ENCODE measurements around the gene SUOX. TPM values are rescaled to one million over a fixed set of nuclear protein-coding genes. Genes with fewer than 3 reads are reported as not detected.
"Not testable (repeated sequence)": the region's sequence is repeated elsewhere in the genome, so short reads cannot be mapped to it uniquely, and the experiment has no call there.

The SUOX gene
- total RNA-seq, 4 donors from 2014 or later = 14.5 to 43.0 (median 22.9) TPM

DNA sequence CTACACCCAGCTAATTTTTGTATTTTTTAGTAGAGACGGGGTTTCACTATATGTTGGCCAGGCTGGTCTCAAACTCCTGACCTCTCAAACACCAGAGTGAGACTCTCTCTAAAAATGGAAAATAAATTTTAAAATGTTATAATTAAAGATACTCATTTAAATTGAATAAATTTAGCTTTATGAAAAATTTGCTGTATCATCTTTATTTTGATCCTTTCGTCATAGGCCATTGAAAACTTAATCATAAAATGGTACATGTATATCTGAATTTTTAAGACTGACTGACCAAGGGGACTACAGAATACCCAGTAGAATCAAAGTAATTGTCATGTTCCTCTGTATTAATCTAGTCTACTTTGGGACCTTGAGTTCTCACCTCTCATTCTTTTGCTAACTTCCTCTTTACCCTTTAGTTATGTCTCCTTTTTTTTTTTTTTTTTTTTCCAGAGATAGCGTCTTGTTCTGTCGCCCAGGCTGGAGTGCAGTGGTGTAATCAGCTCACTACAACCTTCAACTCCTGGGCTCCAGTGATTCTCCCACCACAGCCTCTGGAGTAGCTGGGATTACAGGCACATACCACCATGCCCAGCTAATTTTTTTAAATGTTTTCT lies 13.7 kb upstream of the SUOX start:
- no peak for ATAC-seq (ENCODE audit: low FRiP score)
- DNase-seq (ENCODE audit: low spot score) = no peak
- TF ChIP-seq, protein P1, sequence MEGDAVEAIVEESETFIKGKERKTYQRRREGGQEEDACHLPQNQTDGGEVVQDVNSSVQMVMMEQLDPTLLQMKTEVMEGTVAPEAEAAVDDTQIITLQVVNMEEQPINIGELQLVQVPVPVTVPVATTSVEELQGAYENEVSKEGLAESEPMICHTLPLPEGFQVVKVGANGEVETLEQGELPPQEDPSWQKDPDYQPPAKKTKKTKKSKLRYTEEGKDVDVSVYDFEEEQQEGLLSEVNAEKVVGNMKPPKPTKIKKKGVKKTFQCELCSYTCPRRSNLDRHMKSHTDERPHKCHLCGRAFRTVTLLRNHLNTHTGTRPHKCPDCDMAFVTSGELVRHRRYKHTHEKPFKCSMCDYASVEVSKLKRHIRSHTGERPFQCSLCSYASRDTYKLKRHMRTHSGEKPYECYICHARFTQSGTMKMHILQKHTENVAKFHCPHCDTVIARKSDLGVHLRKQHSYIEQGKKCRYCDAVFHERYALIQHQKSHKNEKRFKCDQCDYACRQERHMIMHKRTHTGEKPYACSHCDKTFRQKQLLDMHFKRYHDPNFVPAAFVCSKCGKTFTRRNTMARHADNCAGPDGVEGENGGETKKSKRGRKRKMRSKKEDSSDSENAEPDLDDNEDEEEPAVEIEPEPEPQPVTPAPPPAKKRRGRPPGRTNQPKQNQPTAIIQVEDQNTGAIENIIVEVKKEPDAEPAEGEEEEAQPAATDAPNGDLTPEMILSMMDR (IDR thresholded peaks at IDR 0.05) = no peak

GRCh38 chr12:55984861-55985260 lies 12.2 kb upstream of the SUOX start:
- TF ChIP-seq, protein P1 (IDR thresholded peaks at IDR 0.05) = no peak

GRCh38 chr12:55985341-55985740 lies 11.7 kb upstream of the SUOX start:
- ATAC-seq (ENCODE audit: low FRiP score) (no peak), DNase-seq (ENCODE audit: low spot score) (no peak)
- TF ChIP-seq, protein P1 (IDR thresholded peaks at IDR 0.05) = no peak

More at GRCh38 chr12:55984861-55985260, 12.2 kb upstream of the SUOX start:
- ATAC-seq (ENCODE audit: low FRiP score) (no peak), DNase-seq (ENCODE audit: low spot score) (no peak)

GRCh38 chr12:55985976-55986375 lies 11.1 kb upstream of the SUOX start:
- not testable (repeated sequence) for ATAC-seq (ENCODE audit: low FRiP score); DNase-seq (ENCODE audit: low spot score)

GRCh38 chr12:55991110-55991509 lies 6.0 kb upstream of the SUOX start:
- ATAC-seq (ENCODE audit: low FRiP score) (no peak), DNase-seq (ENCODE audit: low spot score) (no peak)

DNA sequence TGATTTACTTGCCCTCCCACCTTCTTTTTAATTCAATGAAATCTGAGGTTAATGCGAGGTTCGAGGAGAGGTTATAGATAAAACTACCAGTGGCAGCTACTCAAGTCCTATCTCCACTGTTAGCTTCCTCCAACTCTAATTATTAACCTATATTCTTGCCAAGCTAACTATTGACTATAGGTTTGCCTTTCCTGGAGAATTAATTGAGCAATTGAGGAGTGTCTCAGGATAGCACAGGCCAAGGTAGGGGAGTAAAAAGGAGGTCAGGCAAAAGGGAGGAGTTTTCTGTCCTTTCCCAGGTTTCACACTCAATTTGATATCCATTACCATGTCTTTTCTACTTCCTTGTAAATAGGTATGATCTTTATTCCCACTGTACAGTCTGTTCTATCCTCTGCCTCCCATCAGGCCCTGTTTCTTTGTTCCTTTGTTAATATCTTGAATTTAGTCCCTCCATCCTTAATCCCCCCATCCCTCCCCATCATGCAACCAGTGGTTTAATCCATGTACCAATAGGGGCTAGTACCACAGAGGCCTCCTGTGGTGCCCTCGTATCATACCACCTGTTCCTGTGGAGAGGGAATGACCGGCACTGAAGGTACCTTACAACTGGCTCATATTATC lies 3.7 kb upstream of the SUOX start:
- ATAC-seq (ENCODE audit: low FRiP score) (no peak), DNase-seq (ENCODE audit: low spot score) (no peak)

More at GRCh38 chr12:55991110-55991509, 6.0 kb upstream of the SUOX start:
- TF ChIP-seq, protein P1 (IDR thresholded peaks at IDR 0.05) = no peak

GRCh38 chr12:55995366-55995765 lies 1.7 kb upstream of the SUOX start:
- DNase-seq (ENCODE audit: low spot score) = no peak
- ATAC-seq (ENCODE audit: low FRiP score) = no peak
- TF ChIP-seq, protein P1 (IDR thresholded peaks at IDR 0.05) = no peak

More for the DNA sequence above, 3.7 kb upstream of the SUOX start:
- TF ChIP-seq, protein P1 (IDR thresholded peaks at IDR 0.05) = no peak
